GM18858 (cell line): ENCODE results near the gene VANGL1.

ENCODE experiments used
- ATAC-seq: cut with Tn5 transposase; IDR thresholded peaks from one replicate; pipeline ENCODE4 v1.9.1; 2021; ENCODE audit not compliant: unreplicated experiment

VANGL1 gene

GRCh38 chr1:115732316-115732715 is 90.5 kb downstream of the VANGL1 start:
- no peak for ATAC-seq

- no peak for ATAC-seq
Measured at GRCh38 chr1:115740811-115741210, 99.0 kb downstream of the VANGL1 start.

- no peak for ATAC-seq
Measured at GRCh38 chr1:115744646-115745275, 103.0 kb downstream of the VANGL1 start.

GRCh38 chr1:115746021-115746690 is 104.4 kb downstream of the VANGL1 start:
- ATAC-seq: no peak
